ENCODE results near the gene REST.
"Not testable (repeated sequence)": the region's sequence is repeated elsewhere in the genome, so short reads cannot be mapped to it uniquely, and the experiment has no call there.

The REST gene, protein sequence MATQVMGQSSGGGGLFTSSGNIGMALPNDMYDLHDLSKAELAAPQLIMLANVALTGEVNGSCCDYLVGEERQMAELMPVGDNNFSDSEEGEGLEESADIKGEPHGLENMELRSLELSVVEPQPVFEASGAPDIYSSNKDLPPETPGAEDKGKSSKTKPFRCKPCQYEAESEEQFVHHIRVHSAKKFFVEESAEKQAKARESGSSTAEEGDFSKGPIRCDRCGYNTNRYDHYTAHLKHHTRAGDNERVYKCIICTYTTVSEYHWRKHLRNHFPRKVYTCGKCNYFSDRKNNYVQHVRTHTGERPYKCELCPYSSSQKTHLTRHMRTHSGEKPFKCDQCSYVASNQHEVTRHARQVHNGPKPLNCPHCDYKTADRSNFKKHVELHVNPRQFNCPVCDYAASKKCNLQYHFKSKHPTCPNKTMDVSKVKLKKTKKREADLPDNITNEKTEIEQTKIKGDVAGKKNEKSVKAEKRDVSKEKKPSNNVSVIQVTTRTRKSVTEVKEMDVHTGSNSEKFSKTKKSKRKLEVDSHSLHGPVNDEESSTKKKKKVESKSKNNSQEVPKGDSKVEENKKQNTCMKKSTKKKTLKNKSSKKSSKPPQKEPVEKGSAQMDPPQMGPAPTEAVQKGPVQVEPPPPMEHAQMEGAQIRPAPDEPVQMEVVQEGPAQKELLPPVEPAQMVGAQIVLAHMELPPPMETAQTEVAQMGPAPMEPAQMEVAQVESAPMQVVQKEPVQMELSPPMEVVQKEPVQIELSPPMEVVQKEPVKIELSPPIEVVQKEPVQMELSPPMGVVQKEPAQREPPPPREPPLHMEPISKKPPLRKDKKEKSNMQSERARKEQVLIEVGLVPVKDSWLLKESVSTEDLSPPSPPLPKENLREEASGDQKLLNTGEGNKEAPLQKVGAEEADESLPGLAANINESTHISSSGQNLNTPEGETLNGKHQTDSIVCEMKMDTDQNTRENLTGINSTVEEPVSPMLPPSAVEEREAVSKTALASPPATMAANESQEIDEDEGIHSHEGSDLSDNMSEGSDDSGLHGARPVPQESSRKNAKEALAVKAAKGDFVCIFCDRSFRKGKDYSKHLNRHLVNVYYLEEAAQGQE

DNA sequence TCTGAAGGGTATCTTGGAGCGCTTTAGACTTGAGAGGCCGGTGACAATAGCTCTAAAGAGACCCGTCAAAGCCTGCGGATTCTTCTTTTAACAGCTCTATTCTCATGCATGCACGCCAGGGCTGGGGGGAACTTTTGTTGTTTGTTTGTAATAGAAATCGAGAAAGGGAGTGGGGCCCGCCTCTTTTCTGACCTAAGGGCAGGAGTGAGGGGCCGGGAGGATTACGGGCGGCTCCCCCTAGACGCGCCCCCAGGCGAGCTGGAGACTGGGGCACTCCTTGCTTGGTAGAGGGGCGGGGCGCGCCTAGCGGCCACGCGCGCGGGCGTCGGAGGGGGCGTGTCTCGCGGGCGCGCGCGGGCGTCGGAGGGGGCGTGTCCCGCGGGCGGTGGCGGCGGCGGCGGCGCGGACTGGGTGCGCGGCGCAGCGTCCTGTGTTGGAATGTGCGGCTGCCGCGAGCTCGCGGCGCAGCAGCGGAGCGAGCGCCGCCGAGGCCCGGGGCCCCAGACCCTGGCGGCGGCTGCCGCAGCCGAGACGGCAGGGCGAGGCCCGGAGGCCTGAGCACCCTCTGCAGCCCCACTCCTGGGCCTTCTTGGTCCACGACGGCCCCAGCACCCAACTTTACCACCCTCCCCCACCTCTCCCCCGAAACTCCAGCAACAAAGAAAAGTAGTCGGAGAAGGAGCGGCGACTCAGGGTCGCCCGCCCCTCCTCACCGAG is at the start of gene REST:
Gene REST (plus strand): TSS at position 412 of the 717 bp plus-strand sequence. CDS start 2,739 bp downstream, outside the sequence.
- FAIRE-seq = no peak

DNA sequence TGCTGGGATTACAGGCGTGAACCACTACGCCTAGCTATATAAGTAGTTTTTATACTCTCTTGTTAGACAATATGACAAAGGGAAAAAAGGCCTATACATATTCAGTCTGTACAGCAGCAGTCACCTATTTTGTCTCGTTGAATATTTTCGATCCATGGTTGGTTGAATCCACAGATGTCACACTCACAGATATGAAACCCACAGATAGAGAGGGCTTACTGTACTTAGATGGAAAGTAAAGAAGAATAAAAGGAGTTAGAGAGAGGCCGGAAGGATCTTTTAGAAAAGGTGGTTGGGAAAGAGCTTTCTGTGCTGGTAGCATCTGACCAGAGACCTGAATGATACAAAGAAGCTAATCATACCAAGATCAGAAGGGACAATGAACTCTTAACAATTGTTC is 47.9 kb upstream of the REST start:
- no peak for FAIRE-seq

DNA sequence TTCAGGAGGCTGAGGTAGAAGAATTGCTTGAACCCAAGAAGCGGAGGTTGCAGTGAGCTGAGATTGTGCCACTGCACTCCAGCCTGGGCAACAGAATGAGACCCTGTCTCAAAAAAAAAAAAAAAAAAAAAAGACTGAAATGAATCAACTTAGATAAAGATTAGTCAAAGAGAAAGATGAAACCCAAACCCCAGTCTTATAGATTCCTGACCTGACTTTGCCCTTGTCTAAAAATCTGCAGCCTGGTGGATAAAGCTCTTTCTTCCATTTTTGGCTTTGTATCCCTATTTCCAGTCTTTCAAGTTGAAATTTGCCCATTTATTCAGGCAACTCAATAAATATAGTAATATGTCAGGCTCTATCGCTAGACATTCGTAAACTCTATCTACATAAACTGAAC is 46.9 kb upstream of the REST start:
- FAIRE-seq = no peak

DNA sequence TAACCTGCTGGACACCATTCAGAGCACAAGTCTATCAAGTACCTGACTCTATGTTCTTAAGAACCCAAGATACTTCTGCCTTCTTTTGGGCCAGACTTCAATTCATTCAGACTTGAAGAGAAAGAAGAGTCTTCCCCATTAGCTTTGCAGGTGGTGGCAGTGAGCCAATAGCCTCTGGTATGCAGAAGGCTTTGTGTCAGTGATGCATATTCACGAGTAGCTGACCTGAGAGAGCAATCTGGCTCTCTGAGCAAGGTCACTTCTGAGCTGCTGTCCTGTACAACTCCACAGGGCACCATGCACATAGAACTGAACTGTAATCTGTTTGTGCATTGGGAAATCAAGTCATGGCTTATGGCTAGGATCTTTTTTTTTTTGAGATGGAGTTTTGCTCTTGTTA is 46.3 kb upstream of the REST start:
- FAIRE-seq = no peak

DNA sequence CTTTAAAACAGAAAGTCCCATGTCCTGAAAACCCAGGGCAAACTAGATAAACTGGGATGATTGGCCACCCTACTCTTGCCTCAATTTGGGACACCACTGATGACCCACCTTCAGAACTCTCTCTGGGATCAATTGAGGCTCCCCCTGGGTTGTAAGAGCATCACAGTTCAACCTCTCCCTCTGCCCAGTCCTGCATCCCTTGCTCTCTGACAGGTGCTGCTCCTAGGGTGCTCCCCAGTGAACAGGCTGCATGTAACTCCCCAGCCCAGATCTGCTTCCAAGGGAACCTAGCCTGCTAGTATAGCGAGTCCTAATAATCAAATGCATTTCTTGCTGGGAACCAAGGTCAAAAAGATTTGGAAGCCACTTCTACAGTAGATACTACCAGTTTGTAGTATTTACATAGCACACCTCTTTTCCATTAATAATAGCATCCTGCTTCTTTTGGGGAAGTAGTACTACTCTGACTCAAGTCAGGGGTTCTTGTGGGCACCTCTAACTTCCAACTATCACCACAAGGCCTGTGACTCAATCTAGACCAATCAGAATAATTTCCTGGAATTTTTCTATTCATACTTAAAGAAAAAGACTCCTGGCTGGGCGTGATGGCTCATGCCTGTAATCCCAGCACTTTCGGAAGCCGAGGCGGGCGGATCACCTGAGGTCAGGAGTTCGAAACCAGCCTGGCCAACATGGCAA is 44.1 kb upstream of the REST start:
- no peak for FAIRE-seq

DNA sequence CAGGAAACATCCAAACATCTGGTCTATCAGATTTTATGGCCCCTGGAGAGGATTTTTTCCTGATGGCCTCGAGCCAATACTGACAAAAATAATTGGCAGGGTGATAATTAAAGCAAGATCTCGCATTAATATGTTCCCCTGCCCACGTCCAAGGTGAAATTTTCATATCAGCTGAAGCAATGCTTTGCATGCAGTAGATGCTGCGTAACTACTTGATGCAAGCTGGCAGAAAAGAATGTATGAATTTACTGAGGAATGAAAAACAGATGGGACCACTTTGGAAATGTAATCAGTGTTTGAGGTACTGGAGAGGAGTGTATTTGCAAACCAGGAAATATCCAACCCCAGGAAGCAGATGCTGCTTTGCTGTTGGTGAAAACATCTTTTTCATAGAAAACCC is 36.8 kb upstream of the REST start:
- no peak for FAIRE-seq

GRCh38 chr4:56871371-56871866 is 36.3 kb upstream of the REST start:
- no peak for FAIRE-seq

DNA sequence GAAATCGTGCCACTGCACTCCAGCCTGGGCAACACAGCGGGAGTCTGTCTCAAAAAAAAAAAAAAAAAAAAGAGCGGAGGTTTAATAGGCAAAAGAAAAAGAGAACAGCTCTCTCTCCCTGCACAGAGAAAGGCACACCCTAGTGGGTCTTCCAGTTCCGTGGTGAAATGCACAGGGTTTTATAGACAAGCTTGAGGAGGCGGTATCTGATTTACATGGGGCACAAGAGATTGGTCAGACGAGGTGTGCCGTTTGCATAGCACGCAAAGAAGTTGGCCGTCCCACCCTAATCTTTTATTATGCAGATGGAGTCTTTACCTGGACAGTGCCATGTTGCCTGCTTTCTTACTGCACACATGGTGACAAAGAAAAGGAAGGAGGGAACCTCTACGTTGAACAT is 33.5 kb upstream of the REST start:
- no peak for FAIRE-seq

GRCh38 chr4:56874923-56875322 is 32.8 kb upstream of the REST start:
- FAIRE-seq = no peak

DNA sequence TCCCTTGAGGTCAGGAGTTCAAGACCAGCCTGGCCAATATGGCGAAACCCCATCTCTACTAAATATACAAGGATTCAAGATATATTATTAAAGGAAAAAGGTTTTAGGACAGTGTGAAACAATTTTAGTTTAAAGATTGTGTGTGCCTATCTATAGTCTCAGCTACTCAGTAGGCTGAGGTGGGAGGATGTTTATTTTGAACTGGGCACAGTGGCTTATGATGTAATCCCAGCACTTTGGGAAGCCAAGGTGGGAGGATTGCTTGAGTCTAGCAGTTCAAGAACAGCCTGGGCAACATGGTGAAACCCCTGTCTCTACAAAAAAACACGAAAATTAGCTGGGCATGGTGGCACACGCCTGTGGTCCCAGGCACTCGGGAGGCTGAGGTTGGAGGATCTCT is 31.4 kb upstream of the REST start:
- FAIRE-seq = no peak

GRCh38 chr4:56879996-56880395 is 27.7 kb upstream of the REST start:
- no peak for FAIRE-seq

DNA sequence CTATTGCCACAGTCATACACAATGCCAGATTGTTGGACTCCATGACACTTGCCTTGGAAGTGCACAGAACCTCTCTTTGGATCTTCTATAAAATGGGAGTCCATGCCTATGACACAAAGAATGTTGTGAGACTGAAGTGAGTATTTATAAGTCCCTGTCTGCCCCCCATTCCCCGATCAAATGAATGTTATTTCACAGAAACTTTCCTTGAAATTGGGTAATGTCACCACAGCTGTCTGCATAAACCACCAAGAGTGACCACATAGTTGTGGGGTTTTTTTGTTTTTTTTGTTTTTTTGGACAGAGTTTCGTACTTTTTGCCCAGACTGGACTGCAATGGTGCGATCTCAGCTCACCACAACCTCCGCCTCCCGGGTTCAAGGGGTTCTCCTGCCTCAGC is 27.1 kb upstream of the REST start:
- no peak for FAIRE-seq

- not testable (repeated sequence) for FAIRE-seq
These were observed 23.2 kb upstream of the REST start for GRCh38 chr4:56884511-56884910.

DNA sequence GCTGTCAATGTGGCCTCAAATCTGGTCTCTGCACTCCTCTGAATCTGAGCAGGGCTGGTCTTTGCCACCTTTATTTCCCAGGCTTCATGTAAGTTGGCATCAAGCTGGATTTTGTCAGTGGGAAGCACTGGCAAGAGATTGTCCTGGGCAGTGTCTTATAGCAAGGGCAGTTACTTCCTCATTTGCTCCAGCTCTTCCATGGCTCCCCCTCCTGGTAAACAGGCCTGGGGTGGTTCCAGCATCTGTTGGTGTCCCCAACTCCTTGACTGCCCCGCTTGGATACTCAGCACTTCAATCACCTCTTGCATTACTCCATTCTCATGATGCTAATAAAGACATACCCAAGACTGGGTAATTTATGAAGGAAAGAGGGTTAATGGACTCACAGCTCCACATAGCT is 15.0 kb upstream of the REST start:
- FAIRE-seq = no peak

GRCh38 chr4:56897842-56898241 is 9.9 kb upstream of the REST start:
- not testable (repeated sequence) for FAIRE-seq

DNA sequence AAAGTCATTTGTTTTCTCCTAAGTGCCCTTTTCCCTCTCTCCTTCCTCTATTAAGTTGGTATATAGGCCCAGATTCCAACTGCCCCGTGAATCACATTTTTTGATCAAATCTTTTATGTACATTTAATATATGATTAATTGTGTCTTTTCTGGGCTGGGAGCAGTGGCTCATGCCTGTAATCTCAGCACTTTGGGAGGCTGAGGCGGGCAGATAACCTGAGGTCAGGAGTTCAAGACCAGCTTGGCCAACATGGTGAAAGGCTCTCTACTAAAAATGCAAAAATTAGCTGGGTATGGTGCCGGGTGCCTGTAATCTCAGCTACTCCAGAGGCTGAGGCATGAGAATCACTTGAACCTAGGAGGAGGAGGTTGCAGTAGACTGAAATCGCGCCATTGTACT is 7.5 kb upstream of the REST start:
- FAIRE-seq = not testable (repeated sequence)

GRCh38 chr4:56902703-56903102 is 5.0 kb upstream of the REST start:
- FAIRE-seq = no peak

- no peak for FAIRE-seq
These were observed 1.9 kb upstream of the REST start for GRCh38 chr4:56905796-56906195.

GRCh38 chr4:56906489-56907393 is 959 bp upstream of the REST start:
- FAIRE-seq = no peak

DNA sequence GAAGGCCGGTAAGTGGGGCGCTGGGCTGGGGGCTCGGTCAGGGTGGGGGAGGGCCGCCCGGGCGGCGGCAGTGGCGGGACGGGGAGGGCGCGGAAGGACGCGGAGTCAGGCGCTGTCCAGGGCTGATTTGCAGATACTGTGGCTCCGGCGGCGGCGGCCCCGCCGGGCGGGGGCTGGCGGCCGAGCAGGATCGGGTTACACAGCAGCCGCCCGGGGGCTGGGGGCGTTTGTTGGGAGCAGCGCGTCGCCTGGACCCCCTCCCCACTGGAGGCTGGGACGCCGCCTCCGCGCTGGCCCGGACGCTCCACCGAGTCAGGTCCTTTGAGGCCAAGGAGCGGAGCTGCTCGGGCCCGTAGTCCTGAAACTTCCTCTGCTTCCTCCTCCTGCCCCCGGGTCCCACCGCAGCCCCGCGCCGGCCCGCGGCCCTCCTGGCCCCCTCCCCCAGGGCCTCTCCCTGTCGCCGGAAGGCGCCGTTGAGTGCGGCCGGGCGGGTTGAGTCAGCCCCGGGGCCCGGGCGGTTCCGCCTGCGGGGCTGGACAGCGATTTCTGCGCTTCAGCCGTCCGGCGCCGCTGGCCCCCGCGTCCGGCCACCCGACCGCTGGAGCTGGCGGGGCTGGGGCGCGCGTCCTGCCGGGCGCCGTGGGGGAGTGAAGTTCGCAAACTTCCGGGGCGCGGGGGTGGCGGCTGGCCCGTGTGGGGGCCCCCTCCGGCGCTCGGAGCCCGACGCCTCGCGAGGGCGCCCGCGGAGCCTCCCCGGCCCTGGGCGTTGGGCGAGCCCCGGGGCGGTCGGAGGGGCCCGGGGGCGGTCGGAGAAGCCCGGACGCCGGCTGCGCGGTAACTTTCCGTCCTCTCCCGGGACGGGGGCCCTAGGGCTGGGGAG is 746 bp downstream of the REST start:
- no peak for FAIRE-seq
